H9 (cell line): ENCODE results near the gene PIGK. TPM values are rescaled to one million over a fixed set of nuclear protein-coding genes. Genes with fewer than 3 reads are reported as not detected.
A peak's percentile ranks its signal among the peaks of the same experiment; 100 is the strongest.

ENCODE experiments used
- DNase-seq: peaks from one replicate; pipeline ENCODE4 v3.0.0-alpha.2; 2017
- H2AFZ ChIP-seq: one replicate; pipeline ENCODE4 v1.6.1; 2013; ENCODE audit warnings: mild to moderate bottlenecking, low read length, control low read depth, moderate library complexity
- H2AK5ac ChIP-seq: 2 replicates; pipeline ENCODE4 v1.6.1; 2013; ENCODE audit warnings: low read length, control low read depth, mixed read lengths; ENCODE audit not compliant: insufficient read length
- H2BK120ac ChIP-seq: one replicate; pipeline ENCODE4 v1.6.1; 2013; ENCODE audit warnings: low read depth, mild to moderate bottlenecking, low read length, control low read depth, inconsistent platforms; ENCODE audit not compliant: poor library complexity, severe bottlenecking
- H2BK12ac ChIP-seq: 2 replicates; pipeline ENCODE4 v1.6.1; 2013; ENCODE audit warnings: low read length, control low read depth, mixed read lengths, low read depth; ENCODE audit not compliant: insufficient read length
- H2BK15ac ChIP-seq: 2 replicates; pipeline ENCODE4 v1.6.1; 2013; ENCODE audit warnings: low read depth, low read length, control low read depth
- H2BK20ac ChIP-seq: one replicate; pipeline ENCODE4 v1.6.1; 2013; ENCODE audit warnings: low read depth, mild to moderate bottlenecking, low read length, control low read depth, inconsistent platforms; ENCODE audit not compliant: poor library complexity, severe bottlenecking
- H2BK5ac ChIP-seq: 2 replicates; pipeline ENCODE4 v1.6.1; 2013; ENCODE audit warnings: low read length, control low read depth, mixed read lengths; ENCODE audit not compliant: insufficient read length
- H3K14ac ChIP-seq: 2 replicates; pipeline ENCODE4 v1.6.1; 2013; ENCODE audit warnings: low read length, control low read depth; ENCODE audit not compliant: insufficient read depth
- H3K18ac ChIP-seq: 2 replicates; pipeline ENCODE4 v1.6.1; 2013; ENCODE audit warnings: low read depth, mild to moderate bottlenecking, mixed read lengths, low read length, control low read depth; ENCODE audit not compliant: insufficient read length
- H3K23ac ChIP-seq: 2 replicates; pipeline ENCODE4 v1.6.1; 2013; ENCODE audit warnings: low read length, control low read depth, mixed read lengths, low read depth; ENCODE audit not compliant: insufficient read length
- H3K23me2 ChIP-seq: 2 replicates; pipeline ENCODE4 v1.6.1; 2013; ENCODE audit warnings: low read depth, mild to moderate bottlenecking, mixed read lengths, low read length, control low read depth; ENCODE audit not compliant: insufficient read length, poor library complexity, severe bottlenecking
- H3K27ac ChIP-seq: 2 replicates; pipeline ENCODE4 v1.5.1; 2013; ENCODE audit warnings: low read length, control low read depth, mixed read lengths, low read depth; ENCODE audit not compliant: insufficient read length
- H3K27me3 ChIP-seq: 2 replicates; pipeline ENCODE4 v1.6.1; 2013; ENCODE audit warnings: low read length, control low read depth, inconsistent platforms; ENCODE audit not compliant: insufficient read depth
- H3K4ac ChIP-seq: 2 replicates; pipeline ENCODE4 v1.6.1; 2013; ENCODE audit warnings: low read depth, mild to moderate bottlenecking, control low read depth, inconsistent platforms, low read length, moderate library complexity
- H3K4me1 ChIP-seq: 2 replicates; pipeline ENCODE4 v1.6.1; 2013; ENCODE audit warnings: low read length, control low read depth, inconsistent platforms; ENCODE audit not compliant: insufficient read depth
- H3K4me2 ChIP-seq: 2 replicates; pipeline ENCODE4 v1.6.1; 2013; ENCODE audit warnings: low read length, control low read depth, mixed read lengths; ENCODE audit not compliant: insufficient read length, insufficient read depth
- H3K56ac ChIP-seq: 2 replicates; pipeline ENCODE4 v1.6.1; 2013; ENCODE audit warnings: low read depth, mild to moderate bottlenecking, mixed read lengths, low read length, control low read depth; ENCODE audit not compliant: insufficient read length
- H3K79me1 ChIP-seq: 2 replicates; pipeline ENCODE4 v1.6.1; 2013; ENCODE audit warnings: low read depth, mild to moderate bottlenecking, moderate library complexity, low read length, control low read depth, inconsistent platforms; ENCODE audit not compliant: insufficient read depth, poor library complexity, severe bottlenecking
- H3K79me2 ChIP-seq: 2 replicates; pipeline ENCODE4 v1.6.1; 2013; ENCODE audit warnings: low read length, control low read depth, inconsistent platforms; ENCODE audit not compliant: insufficient read depth
- H3K9ac ChIP-seq: 2 replicates; pipeline ENCODE4 v1.6.1; 2013; ENCODE audit warnings: low read length, control low read depth, mixed read lengths; ENCODE audit not compliant: insufficient read length; ENCODE audit errors: extremely low read depth
- H3K9me3 ChIP-seq: one replicate; pipeline ENCODE4 v1.6.1; 2013; ENCODE audit warnings: low read depth, low read length, inconsistent platforms; ENCODE audit not compliant: control insufficient read depth
- H3T11ph ChIP-seq: one replicate; pipeline ENCODE4 v1.6.1; 2013; ENCODE audit warnings: mild to moderate bottlenecking, low read length, control low read depth, inconsistent platforms
- H4K20me1 ChIP-seq: one replicate; pipeline ENCODE4 v1.6.1; 2013; ENCODE audit not compliant: control insufficient read depth, insufficient read length, insufficient read depth
- H4K5ac ChIP-seq: 2 replicates; pipeline ENCODE4 v1.6.1; 2013; ENCODE audit warnings: low read depth, mild to moderate bottlenecking, mixed read lengths, low read length, control low read depth; ENCODE audit not compliant: insufficient read length
- H4K8ac ChIP-seq: replicated peaks from 2 replicates; pipeline ENCODE4 v1.6.1; 2013; ENCODE audit warnings: low read length, control low read depth, mixed read lengths, low read depth; ENCODE audit not compliant: insufficient read length
- H4K91ac ChIP-seq: 2 replicates; pipeline ENCODE4 v1.6.1; 2013; ENCODE audit warnings: low read depth, mild to moderate bottlenecking, moderate library complexity, mixed read lengths, low read length, control low read depth; ENCODE audit not compliant: insufficient read length
- H3K27ac Mint-ChIP-seq, 3 experiments: 2 replicates in 2 of 3; 3 replicates in 1 of 3; pipeline ENCODE4 v1.8.0; 2020 to 2021; ENCODE audit warnings: mixed read lengths in 3 of 3, mild to moderate bottlenecking in 1 of 3, moderate library complexity in 1 of 3
- H3K27me3 Mint-ChIP-seq: 2 replicates; pipeline ENCODE4 v1.8.0; 2021; ENCODE audit warnings: low read depth, mild to moderate bottlenecking, moderate library complexity, mixed read lengths
- H3K36me3 Mint-ChIP-seq, 3 experiments: 2 replicates in 2 of 3; 3 replicates in 1 of 3; pipeline ENCODE4 v1.8.0; 2020 to 2021; ENCODE audit warnings: low read depth in 3 of 3, mixed read lengths in 3 of 3; ENCODE audit not compliant: insufficient read depth in 1 of 3
- H3K4me1 Mint-ChIP-seq, 2 experiments: 2 replicates each; pipeline ENCODE4 v1.8.0; 2020; ENCODE audit warnings: mixed read lengths in 2 of 2
- H3K4me3 Mint-ChIP-seq, 2 experiments: 2 replicates in 1 of 2; 3 replicates in 1 of 2; pipeline ENCODE4 v1.8.0; 2020 to 2021; ENCODE audit warnings: mild to moderate bottlenecking in 2 of 2, mixed read lengths in 2 of 2, moderate library complexity in 1 of 2
- H3K9me3 Mint-ChIP-seq, 2 experiments: 2 replicates in 1 of 2; 3 replicates in 1 of 2; pipeline ENCODE4 v1.8.0; 2020; ENCODE audit warnings: mild to moderate bottlenecking in 2 of 2, mixed read lengths in 2 of 2, moderate library complexity in 1 of 2
- WGBS: extraction: QIAGEN DNeasy Blood & Tissue Kit; methylation state at CpG from one replicate; pipeline ENCODE4 v1.1.7; 2013; ENCODE audit warnings: missing lambda C conversion rate, low lambda C conversion rate, mixed read lengths; ENCODE audit not compliant: insufficient read length; ENCODE audit errors: extremely low coverage; 5-methylcytosine and 5-hydroxymethylcytosine counted together
- total RNA-seq: library from RNA; stranded (reverse); gene quantifications from 2 replicates; pipeline ENCODE4 v1.2.1, GENCODE V29; 2021
- TF ChIP-seq, protein P1 (sequence below): fragments of 200-600 bp; sonication (generic); conservative IDR thresholded peaks from 3 replicates; pipeline ENCODE4 v1.8.0; 2021; ENCODE audit warnings: antibody characterized with exemption, mild to moderate bottlenecking

The PIGK gene
- total RNA-seq, 1 experiment from 2014 or later = 22.1 TPM

DNA sequence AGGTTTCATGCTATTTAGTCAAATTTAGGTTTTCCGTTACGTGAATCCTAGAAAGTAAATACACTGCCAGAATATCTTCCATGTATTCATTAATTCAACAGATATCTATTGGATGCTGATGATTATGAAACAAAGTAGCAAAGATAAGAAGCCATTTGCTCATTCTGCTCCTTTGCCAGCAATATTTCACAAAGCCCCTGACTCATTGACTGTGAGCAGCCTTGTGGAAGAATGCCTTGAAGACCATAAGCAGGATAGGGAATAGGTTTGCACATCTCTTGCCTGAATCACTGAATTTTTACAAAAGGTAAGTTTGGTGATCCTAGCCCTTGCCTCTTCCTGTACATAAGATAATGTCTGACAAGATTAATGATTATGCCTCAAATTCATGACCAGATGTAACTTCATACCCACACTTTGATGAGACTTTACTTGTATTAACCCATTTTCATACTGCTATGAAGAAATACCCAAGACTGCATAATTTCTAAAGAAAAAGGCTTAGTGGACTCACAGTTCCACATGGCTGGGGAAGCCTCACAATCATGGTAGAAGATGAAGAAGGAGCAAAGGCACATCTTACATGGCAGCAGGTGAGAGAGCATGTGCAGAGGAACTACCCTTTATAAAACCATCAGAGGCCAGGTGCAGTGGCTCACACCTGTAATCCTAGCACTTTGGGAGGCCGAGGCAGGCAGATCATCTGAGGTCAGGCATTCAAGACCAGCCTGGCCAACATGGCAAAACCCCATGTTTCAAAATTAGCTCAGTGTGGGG, 1.6 kb upstream of the PIGK start:
- H3K9me3 ChIP-seq = no peaks in the 10 kb centered on the region
- H3K4me3 Mint-ChIP-seq = peak overlapping the region; percentile 32 to 53; a peak in 4 of 5 replicates
- no peak overlapping the region for H2BK5ac ChIP-seq
- WGBS = no CpG with 5 or more reads among the region's 3 CpGs
- no peak overlapping the region for H2BK120ac ChIP-seq
- no peaks in the 10 kb centered on the region for H3K79me1 ChIP-seq
- peaks cover 20 to 30% (median 29%) of the 10 kb centered on the region in 3 experiments for H3K36me3 Mint-ChIP-seq
- H2BK15ac ChIP-seq = no peak overlapping the region
- H3K18ac ChIP-seq = no peak overlapping the region
- H3K14ac ChIP-seq = no peak overlapping the region
- H2BK20ac ChIP-seq = no peak overlapping the region
- H4K20me1 ChIP-seq = no peaks in the 10 kb centered on the region
- peaks cover 3% of the 10 kb centered on the region for H3K23me2 ChIP-seq
- no peak overlapping the region for H4K5ac ChIP-seq
- H2AK5ac ChIP-seq = no peak overlapping the region
- no peaks in the 10 kb centered on the region for H3K27me3 ChIP-seq
- peaks cover 26 to 28% of the 10 kb centered on the region in 2 experiments for H3K4me1 Mint-ChIP-seq
- no peak overlapping the region for H2BK12ac ChIP-seq
- no peak overlapping the region for H3K4ac ChIP-seq
- H3K27ac ChIP-seq = no peak overlapping the region
- H3K27me3 Mint-ChIP-seq = no peaks in the 10 kb centered on the region
- no peak overlapping the region for H4K8ac ChIP-seq
- H2AFZ ChIP-seq = no peak overlapping the region
- no peak overlapping the region for H4K91ac ChIP-seq
- no peaks in the 10 kb centered on the region; the same call in 1 of the 2 replicates for H3K4me1 ChIP-seq
- no peak overlapping the region for H3K23ac ChIP-seq
- no peak overlapping the region for H3K4me2 ChIP-seq
- H3K27ac Mint-ChIP-seq = no peak overlapping the region
- TF ChIP-seq, protein P1, sequence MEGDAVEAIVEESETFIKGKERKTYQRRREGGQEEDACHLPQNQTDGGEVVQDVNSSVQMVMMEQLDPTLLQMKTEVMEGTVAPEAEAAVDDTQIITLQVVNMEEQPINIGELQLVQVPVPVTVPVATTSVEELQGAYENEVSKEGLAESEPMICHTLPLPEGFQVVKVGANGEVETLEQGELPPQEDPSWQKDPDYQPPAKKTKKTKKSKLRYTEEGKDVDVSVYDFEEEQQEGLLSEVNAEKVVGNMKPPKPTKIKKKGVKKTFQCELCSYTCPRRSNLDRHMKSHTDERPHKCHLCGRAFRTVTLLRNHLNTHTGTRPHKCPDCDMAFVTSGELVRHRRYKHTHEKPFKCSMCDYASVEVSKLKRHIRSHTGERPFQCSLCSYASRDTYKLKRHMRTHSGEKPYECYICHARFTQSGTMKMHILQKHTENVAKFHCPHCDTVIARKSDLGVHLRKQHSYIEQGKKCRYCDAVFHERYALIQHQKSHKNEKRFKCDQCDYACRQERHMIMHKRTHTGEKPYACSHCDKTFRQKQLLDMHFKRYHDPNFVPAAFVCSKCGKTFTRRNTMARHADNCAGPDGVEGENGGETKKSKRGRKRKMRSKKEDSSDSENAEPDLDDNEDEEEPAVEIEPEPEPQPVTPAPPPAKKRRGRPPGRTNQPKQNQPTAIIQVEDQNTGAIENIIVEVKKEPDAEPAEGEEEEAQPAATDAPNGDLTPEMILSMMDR = no peak
- H3K79me2 ChIP-seq = no peaks in the 10 kb centered on the region; the same call in 1 of the 2 replicates
- no peak for DNase-seq
- no peak overlapping the region for H3K9ac ChIP-seq
- no peak overlapping the region for H3T11ph ChIP-seq
- H3K9me3 Mint-ChIP-seq = peaks cover 7 to 8% of the 10 kb centered on the region in 2 experiments; a peak in 2 of 5 replicates
- H3K56ac ChIP-seq = no peak overlapping the region
